ENCODE measurements around the gene DAB2. TPM values are rescaled to one million over a fixed set of nuclear protein-coding genes. Genes with fewer than 3 reads are reported as not detected.
"Not testable (repeated sequence)": the region's sequence is repeated elsewhere in the genome, so short reads cannot be mapped to it uniquely, and the experiment has no call there.

DAB2 gene
- total RNA-seq, 2 experiments from 2014 or later = not detected

DNA sequence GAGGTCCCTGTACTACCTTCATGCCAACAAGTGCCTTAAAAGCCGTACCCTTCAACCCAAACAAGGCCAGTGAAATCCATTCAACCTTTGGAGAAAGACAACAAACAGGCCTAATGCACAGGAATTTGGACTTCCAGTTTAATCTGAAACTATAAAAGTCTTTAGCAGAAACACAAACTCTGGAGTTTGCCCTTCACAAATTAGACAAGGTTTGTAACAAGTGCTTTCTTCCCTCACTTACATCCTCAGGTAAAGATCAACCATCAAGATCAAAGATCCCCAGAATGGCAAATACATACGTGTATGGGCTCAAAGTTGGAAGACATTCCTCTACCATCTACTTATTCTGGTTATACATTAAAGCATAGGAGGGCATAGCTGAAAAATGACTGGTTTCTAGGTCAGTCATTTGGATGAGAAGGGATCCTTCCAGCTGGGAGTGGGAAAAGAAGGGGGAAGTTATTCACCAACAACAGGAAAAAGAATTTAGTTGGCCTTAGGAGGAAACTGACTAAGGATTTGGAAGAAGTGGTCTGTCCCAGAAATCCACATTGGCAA lies 2.0 kb downstream of the DAB2 start:
- ChIA-PET POLR2A (no interaction called here), CTCF (no interaction called here)

DNA sequence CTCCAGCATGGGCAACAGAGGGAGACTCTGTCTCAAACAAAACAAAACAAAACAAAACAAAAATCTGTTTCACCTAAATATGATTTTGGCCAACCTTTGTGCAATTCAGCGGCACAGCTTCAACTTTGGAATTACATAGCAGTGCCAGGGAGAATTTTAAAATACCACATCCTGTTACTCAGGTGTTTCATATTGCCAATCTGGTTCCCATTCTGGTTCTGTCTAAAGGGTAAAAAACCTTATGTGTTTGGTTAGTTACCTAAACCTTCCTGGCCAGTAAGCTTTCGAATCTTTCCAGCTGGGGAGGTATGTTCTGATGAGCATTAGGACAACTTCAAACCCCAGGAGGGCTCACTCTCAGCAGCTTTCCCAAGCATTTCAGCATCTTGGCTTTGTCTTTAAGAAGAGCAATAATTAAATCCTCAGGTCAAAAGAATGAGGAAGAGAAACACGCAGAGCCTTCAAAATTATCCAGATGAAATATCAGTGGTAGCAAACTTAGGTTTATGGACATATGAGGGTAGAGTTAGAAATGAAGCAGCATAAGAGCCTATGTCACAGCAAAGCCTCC lies 2.7 kb downstream of the DAB2 start:
- CTCF ChIA-PET = no interaction called here
- POLR2A ChIA-PET = no interaction called here

DNA sequence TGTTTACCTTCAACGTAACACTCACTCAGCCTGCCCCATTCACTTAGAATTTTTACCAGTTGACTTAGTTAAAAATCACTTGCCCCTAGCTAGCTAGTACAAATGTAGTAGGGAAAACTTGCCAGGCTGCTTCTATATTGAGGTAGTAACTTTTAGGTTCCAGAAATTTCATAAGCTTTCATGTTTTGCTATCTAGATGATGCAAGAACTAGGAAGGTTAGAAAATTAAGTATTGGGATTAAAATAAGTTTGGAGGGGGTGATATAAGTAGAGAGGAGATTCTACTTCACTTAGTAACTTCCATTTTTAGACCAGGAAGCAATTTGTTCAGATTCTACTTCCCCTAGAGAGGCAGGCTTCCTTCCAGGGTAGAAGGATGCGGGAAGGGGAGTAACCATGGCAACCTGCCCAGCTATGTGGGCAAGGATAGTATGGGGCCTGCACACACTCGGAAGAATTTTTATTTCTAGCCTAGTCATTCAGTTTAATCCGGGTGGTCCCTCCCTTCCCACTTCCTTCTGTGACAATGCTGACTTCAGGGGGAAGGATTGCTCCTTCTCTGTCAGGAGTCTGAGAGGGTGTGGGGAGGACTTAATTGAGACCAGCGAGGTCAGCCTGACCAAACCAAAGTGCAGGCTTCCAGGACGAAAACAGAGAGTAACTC lies 4.2 kb downstream of the DAB2 start:
- POLR2A ChIA-PET = no interaction called here
- CTCF ChIA-PET = interaction anchor here (0.9 to 1.4 kb wide), 2 partner anchors 22 to 46 kb away, joined by 3 read pairs; no protein-coding TSS in a partner anchor

DNA sequence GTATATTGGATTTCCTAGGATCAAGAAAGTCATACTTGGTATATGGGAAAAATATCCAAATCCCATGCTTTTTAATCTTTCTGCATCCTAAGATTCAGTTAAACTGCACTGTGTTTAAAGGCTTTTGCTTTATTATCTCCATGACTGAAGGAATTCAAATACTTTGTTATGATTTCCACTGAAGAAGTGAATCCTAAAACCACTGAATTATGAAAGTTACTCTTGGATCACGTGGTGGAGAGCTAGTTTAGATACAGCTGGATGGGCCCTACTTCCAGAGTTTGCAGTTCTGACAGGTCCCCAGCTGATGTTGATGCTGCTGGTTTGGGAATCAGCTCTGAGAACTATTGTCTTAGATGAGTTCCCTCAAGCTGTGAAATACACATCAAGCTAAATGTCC lies 5.0 kb downstream of the DAB2 start:
- CTCF ChIA-PET = interaction anchor here (0.9 kb wide), 1 partner anchor 46 kb away, joined by 3 read pairs; no protein-coding TSS in a partner anchor
- POLR2A ChIA-PET = no interaction called here

DNA sequence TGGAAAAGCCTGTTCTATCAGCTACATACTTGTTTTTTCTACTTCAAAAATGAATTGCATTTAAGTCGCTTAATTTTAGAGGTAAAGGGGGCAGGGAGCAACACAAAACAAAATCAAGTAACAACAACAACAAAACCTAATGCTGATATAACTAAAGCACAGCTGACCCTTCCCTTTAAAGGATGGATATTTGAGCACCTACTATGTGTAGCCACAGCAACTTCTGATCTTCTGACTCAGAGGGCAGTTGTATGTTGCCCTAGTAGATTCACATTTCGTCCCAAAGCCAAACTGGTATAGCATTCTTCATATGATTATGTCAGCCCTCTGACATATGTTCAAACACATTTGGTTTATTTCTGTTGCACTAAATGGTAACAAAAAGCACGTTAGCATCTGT lies 6.8 kb downstream of the DAB2 start:
- ChIA-PET POLR2A (no interaction called here), CTCF (no interaction called here)

DNA sequence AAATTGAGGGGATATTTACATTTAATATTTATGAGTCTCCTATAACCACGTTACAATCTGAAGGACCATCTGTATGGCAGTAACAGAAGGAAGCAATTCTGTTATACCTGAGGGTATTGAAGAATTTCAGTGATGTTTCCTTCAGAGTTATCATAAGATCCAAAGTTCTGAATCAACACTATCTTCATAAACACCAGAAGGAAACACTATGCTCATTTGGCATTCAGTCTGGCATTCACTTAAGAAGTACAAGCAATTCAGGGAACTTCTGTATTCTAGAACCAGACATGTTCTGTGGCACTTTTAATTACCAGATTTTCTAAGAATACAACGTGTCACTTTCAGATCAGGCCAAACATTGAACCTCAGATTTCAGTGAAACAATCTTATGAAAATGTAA lies 9.6 kb downstream of the DAB2 start:
- ChIA-PET CTCF (no interaction called here), POLR2A (no interaction called here)

DNA sequence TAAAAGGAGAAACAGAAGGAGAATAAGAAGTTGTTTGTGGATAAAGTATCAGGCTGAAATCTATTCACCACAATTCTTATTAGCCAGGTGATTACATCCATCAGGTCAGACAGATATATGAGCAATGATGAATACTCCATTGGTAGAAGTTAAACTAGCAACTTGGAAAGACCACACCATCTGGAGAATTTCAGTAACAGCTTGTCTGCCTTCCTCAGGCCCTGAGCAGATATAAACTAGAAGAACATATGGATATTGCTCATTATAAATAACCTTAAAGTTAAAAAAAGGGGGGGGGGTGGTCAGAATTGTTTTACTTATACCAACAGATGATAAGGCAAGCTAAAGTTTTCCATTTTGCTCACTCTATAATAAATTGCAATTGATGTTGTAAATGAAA lies 10.4 kb downstream of the DAB2 start:
- POLR2A ChIA-PET = no interaction called here

DNA sequence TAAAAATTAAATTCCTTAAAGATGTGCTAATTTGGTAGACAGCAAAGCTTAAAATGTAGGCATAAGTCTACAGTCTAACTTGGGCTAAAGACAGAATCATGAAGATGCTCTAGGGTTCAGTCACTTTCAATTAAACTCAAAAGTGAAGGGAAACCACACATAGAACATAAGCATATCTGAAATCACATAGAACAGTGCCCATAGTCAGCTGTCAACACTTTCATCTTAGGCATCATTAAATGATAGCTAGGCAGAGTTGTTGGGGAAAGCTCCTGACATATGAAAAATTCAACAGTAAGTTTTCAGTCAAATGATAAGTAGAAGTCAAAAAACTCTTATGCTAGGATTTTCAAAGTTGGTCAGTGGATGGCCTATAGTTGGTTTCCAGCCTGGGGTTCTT lies 11.0 kb downstream of the DAB2 start:
- ChIA-PET POLR2A (no interaction called here), CTCF (no interaction called here)

More for the DNA sequence above, 10.4 kb downstream of the DAB2 start:
- CTCF ChIA-PET = no interaction called here

DNA sequence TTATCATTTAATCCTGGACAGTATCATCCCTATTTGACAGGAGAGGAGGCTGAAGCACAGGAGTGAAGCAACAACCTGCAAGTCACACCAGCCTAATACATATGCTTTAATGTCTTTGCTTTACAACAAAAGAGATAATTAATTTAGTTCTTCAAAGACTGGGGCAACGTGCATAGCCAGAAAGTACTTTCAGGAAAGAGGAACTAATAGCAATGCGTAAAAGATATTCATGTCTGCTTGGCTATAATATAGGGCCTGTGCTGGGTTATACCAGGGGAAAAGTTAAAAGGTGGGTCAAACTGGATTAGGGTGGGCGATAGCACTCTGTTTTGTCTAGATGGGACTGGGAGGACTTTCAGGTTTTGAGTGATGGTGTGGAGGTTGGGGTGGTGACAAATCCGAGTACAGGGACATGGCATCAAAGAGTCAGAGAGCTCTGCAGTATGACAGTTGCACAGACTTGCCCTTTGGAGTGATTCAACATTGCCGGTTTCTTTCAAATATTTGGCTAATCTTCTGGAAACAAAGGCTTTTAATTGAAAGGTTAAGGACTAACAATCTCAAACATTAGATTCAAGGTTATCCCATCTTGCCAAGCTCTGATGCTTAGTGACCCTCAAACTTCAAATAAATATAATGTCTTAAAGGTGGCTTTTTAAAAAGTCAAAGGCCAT lies 11.9 kb downstream of the DAB2 start:
- ChIA-PET CTCF (no interaction called here), POLR2A (no interaction called here)

DNA sequence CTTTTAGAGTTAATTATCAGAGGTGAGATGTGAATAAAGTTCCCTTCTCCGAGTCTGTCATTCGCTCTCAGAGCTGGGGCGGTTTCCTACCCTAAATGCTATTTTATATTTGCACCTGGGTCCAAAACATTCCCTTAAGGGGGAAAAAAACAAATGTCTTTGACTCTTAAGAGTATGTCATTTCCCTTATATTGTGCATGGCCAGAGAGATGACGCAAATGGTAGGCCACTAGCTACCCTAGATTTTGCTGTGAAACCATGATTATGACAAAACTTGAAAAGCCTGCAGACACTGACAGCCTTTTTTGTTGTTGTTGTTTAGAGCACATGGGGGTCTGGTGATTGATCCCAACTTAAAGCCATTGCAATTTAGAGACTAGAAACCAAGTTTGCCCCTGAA lies 12.8 kb downstream of the DAB2 start:
- CTCF ChIA-PET = no interaction called here
- POLR2A ChIA-PET = no interaction called here

DNA sequence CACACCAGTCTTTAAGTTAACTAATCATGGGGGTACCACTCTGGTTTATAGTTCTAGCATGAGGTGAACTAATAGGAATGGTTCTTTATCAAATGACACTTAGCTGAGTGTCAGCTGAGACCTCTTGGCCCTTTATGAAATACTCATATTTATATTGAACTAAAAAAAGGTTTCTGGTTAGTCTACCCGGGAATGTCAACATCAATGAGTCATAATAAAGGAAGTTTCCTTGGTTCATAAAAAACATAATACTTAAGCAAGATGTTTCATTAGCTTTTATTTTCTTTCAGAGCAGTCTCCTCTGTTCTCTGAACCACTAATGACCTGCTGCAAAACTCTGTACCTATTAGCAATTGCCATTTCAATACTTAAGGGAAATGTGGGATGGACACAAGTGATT lies 13.7 kb downstream of the DAB2 start:
- CTCF ChIA-PET = no interaction called here
- POLR2A ChIA-PET = no interaction called here

DNA sequence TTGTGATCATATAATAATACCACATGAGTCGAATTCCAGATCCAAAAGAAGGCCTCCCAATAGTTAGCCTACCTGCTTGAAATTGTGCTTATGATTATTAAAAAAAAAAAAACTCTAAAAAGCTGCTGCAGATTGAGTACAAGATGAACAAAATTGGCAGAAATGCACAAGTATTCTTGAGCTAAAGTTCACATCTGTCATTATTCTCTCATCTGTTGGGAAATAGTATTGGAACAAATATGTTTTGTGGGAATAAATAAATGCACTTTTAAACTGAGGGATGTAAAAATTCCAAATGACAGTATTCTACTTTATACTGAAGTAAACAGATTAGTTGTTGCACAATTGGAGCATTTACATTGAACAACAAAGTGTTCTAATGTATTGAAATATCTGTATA lies 15.7 kb downstream of the DAB2 start:
- ChIA-PET CTCF (interaction anchor here (0.7 kb wide), 1 partner anchor 1103 kb away, joined by 3 read pairs; no protein-coding TSS in a partner anchor), POLR2A (no interaction called here)

DNA sequence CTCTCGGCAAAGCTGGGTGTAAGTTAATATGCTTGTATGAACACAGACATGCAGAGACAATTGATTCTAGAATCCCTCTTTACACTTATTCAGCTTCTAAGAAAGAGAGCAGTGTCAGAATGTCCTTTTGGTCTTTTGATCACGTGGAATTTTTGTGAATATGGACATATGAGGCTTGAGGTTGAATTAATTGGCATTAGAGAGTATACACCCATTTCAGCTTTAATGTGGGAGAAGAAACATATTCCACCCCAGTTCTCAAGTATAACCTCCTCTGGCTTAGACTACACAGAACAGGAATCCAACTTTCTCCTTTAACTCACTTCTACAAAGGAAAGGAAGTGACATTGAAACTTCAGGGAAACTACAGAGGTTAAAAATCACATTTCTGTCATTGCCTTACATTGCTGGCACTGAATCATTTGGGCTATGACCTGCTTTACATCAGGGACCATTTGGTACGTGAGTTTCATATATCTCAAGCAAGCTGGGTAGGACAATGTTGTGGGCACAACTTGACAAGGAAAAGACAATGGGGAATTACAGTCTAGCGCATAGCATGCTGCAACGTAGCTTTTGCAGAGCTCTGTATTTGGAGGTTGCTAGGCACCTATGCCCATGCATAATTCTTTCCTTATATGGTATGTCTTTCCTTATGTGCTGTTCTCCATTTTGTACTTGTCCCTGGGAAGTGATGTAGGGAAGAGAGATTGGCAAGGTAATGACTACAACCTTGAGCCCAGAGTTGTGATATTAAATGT lies 19.5 kb downstream of the DAB2 start:
- ChIA-PET CTCF (no interaction called here), POLR2A (no interaction called here)

DNA sequence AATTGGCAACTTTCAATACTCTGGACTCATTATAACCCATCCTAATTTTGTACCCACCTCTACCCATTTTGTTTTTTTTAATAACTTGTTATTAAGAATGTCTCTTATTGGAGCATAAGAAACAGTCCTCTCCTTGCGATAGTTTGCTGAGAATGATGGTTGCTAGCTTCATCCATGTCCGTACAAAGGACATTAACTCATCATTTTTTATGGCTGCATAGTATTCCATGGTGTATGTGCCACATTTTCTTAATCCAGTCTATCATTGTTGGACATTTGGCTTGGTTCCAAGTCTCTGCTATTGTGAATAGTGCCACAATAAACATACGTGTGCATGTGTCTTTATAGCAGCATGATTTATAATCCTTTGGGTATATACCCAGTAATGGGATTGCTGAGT lies 21.0 kb downstream of the DAB2 start:
- CTCF ChIA-PET = not testable (repeated sequence)
- POLR2A ChIA-PET = interaction anchor here (0.6 kb wide), 1 partner anchor 377 kb away, joined by 4 read pairs; no protein-coding TSS in a partner anchor

DNA sequence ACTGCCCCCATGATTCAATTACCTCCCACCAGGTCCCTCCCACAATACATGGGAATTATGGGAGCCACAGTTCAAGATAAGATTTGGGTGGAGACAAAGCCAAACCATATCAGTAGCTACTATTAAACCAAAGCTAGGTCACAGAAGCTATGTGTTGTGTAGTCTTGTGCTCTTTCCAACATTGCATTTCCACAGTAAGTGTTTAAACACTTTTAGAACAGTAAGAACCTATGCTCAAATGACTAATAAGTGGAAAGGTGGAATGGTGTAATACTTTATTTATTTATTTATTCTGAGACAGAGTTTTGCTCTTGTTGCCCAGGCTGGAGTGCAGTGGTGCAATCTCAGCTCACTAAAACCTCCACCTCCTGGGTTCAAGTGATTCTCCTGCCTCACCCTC lies 22.6 kb downstream of the DAB2 start:
- POLR2A ChIA-PET, CTCF ChIA-PET: not testable (repeated sequence)

DNA sequence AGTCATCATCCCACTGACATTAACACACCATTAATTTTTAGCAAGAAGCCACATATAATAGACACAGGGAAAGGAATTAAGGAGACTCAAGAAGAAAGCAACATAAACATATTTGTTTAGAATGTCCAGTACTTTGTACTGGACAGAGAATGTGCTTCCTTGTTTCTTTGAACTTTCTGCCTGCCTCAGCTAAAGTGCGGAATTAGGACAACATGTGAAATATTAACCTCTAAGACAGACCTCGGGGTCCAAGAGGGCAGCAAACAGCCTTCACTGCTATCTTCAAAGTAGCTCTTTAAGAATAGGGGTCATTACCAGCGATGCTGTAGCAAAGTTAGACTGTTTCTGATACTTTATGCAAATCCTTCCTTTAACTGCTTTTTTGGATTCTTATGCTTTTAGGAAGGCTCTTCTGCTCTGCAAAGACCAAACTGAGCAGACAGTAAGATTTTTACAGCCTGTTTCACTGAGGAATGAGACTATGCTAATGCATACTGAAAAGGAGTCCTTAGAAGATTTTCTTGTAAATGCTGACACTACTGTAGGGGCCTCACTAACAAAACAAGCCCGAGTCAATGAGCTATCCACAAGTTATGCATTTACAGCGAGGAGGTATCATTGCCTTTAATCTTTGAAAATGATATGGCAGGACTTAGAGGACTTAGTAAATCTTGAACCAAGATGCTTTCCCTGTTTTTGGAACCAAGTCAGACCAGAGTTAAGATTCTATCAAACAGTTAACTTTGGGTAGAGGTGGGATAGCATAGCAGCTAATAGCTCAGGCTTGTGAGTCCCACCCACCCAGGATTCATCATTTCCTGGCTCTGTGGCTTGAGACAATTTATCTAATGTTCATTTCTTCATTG lies 23.8 kb downstream of the DAB2 start:
- ChIA-PET CTCF (no interaction called here), POLR2A (interaction anchor here (0.7 kb wide), 1 partner anchor 139 kb away, joined by 7 read pairs; no protein-coding TSS in a partner anchor)

DNA sequence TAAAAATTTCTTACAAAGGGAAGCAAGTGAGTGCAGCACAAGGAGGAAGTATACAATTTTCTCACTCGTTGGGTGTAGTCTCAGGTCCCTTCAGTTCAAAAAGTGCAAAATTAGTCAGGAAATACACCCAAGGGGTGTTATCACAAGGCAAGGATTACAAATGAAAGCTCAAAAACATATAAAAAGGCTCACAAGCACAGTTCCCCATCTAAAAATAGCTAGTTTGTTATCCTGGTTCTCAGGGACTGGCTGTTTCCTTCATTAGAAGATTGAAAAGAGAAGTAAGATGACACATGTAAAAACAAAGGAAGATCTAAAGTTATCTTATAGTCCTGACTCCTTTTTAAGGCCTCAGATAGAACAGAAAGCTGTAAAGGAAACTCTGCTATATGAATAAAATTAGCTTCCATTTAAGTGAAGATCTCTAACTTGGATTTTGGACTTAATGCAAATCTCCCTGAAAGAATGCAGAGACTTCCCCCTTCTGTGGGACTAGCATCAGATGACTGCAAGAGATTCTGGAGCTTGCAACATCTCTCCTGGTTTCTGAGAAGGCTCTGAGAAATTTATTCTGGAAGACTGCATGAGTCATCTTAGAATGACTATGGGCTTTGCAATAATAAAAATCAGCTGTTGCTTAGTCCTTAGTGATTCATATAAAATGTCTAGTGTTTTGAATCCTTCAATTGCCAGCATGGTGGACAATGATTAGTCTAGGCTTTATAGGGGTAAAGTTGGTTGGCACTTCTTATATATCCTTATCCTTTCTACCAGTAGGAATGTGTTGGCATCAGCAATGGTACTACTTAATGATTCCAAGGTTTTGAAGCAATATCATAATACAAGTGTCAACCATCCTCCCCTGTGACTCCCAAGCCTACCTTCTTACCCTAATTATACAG lies 25.4 kb downstream of the DAB2 start:
- CTCF ChIA-PET = interaction anchor here (1.0 kb wide), 1 partner anchor 22 kb away, joined by 3 read pairs; no protein-coding TSS in a partner anchor
- POLR2A ChIA-PET = no interaction called here

DNA sequence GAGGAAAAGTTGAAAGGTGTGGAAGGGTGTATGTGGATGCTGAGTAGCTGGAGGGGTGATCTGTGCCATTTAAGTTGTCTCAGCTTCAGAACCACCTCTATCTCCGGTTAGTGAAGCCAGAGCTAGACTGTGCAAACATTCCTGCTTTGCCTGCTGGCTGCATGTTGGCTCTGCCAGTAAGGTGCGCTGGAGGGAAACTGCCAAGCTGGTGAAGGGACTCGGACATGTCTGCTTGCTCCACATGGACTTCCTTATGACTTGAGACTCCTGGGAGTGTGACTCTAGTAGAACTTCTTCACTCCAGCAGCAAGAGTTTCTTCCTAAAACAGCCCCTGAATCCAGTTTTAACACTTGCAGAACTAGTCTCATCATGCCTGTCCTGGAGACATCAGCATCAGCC lies 27.9 kb downstream of the DAB2 start:
- ChIA-PET POLR2A (no interaction called here), CTCF (interaction anchor here (1.3 kb wide), 1 partner anchor 21 kb away, joined by 3 read pairs; no protein-coding TSS in a partner anchor)

Data from activated CD8-positive, alpha-beta memory T cell treated with anti-CD3 and anti-CD28 coated beads for 36 hours (primary cell).